Mesodermal cell (in vitro differentiated cells): ENCODE data around the gene BLTP3A. TPM values are rescaled to one million over a fixed set of nuclear protein-coding genes. Genes with fewer than 3 reads are reported as not detected.
"Not testable (repeated sequence)": the region's sequence is repeated elsewhere in the genome, so short reads cannot be mapped to it uniquely, and the experiment has no call there.

ENCODE experiments used
- H3K27ac ChIP-seq: 2 replicates; pipeline ENCODE4 v1.7.0; 2013; ENCODE audit warnings: mild to moderate bottlenecking, low read depth, low read length, moderate library complexity; ENCODE audit not compliant: severe bottlenecking
- H3K36me3 ChIP-seq: 2 replicates; pipeline ENCODE4 v1.7.1; 2013; ENCODE audit warnings: mild to moderate bottlenecking, low read length, moderate library complexity; ENCODE audit not compliant: control insufficient read depth, insufficient read depth
- H3K4me1 ChIP-seq: one replicate; pipeline ENCODE4 v1.7.1; 2013; ENCODE audit warnings: mild to moderate bottlenecking, low read length; ENCODE audit not compliant: insufficient read depth, control insufficient read depth, poor library complexity, severe bottlenecking
- H3K4me3 ChIP-seq: 2 replicates; pipeline ENCODE4 v1.7.0; 2013; ENCODE audit warnings: low read length, control low read depth, mild to moderate bottlenecking; ENCODE audit not compliant: insufficient read depth, poor library complexity, severe bottlenecking; ENCODE audit errors: extremely low read depth
- H3K9me3 ChIP-seq: 2 replicates; pipeline ENCODE4 v1.7.1; 2013; ENCODE audit warnings: mild to moderate bottlenecking, low read length, moderate library complexity; ENCODE audit not compliant: control insufficient read depth
- WGBS, 2 experiments: methylation state at CpG; one replicate each; pipeline ENCODE4 v1.1.5; 2013; ENCODE audit warnings: missing lambda C conversion rate in 2 of 2; ENCODE audit not compliant: insufficient coverage in 2 of 2; 5-methylcytosine and 5-hydroxymethylcytosine counted together
- polyA plus RNA-seq, 2 experiments: library from polyadenylated mRNA; stranded (reverse); fragments of 50-300 nt; gene quantifications; one replicate each; pipeline ENCODE4 v1.2.3, GENCODE V29; 2013

The BLTP3A gene, protein sequence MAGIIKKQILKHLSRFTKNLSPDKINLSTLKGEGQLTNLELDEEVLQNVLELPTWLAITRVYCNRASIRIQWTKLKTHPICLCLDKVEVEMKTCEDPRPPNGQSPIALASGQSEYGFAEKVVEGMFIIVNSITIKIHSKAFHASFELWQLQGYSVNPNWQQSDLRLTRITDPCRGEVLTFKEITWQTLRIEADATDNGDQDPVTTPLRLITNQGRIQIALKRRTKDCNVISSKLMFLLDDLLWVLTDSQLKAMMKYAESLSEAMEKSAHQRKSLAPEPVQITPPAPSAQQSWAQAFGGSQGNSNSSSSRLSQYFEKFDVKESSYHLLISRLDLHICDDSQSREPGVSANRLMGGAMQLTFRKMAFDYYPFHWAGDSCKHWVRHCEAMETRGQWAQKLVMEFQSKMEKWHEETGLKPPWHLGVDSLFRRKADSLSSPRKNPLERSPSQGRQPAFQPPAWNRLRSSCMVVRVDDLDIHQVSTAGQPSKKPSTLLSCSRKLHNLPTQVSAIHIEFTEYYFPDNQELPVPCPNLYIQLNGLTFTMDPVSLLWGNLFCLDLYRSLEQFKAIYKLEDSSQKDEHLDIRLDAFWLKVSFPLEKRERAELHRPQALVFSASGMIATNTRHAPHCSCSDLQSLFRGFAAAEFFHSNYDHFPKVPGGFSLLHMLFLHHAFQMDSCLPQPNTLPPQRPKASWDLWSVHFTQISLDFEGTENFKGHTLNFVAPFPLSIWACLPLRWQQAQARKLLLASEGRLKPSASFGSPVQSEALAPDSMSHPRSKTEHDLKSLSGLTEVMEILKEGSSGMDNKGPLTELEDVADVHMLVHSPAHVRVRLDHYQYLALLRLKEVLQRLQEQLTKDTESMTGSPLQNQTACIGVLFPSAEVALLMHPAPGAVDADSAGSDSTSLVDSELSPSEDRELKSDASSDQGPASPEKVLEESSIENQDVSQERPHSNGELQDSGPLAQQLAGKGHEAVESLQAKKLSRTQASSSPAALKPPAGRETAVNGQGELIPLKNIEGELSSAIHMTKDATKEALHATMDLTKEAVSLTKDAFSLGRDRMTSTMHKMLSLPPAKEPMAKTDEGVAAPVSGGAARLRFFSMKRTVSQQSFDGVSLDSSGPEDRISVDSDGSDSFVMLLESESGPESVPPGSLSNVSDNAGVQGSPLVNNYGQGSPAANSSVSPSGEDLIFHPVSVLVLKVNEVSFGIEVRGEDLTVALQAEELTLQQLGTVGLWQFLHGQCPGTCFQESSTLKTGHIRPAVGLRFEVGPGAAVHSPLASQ (N-terminal part only)
- polyA plus RNA-seq (2013, experiment 1 of 2): 12.4 TPM
- 11.5 TPM for polyA plus RNA-seq (2013, experiment 2 of 2)

DNA sequence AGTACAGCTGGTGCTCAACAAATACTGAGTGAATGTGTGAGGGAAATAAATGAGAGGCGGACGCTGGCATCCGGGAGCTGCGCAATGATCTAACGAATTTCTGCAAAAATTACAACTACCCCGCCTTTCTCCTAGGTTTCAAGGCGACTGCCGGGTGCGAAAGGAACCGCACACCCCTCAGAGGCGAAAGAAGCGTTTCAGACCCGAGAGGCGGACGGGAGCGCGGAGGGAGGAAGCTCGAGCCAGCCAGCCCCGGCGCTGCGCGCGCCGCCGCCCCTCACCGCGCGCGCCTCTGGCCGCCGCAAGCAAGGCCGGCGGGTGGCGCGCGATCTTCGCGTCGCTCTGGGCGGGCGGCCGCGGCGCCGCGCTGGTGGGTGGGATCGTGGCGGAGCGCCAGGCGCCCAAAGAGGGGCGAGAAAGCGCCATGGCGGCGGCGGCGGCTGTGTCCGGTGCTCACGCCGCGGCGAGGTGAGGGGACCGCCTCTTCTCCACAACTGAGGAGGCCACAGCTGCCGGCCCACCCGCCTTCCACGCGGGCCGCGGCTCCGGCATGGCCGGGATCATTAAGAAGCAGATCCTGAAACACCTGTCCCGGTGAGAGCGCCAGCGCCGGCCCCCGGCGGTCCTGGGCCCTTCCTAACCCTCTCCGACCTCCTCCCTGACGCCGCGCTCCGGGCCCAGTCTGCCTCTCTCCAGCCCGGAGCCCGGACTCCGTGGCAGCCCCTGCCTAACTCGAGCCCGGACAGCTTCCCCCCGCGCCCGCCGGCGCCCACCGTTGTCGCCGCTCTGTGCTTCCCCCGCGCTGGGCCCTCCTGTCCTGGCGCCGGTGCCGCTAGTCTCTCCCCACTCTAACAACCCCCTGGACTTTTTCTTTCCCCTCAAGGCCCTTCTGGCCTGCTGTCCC, at the start of gene BLTP3A:
TSS of gene BLTP3A (plus strand) at position 383 of the 904 bp plus-strand sequence. CDS start at position 551, 168 bp downstream.
- H3K27ac ChIP-seq: peak within 1 kb of the TSS; percentile 66
- H3K4me1 ChIP-seq: no peaks in the 10 kb centered on the region
- H3K36me3 ChIP-seq: peaks cover 3% of the 10 kb centered on the region
- 0% methylated on average over 42 to 86 of the region's 99 CpGs for WGBS, 2 experiments
- H3K4me3 ChIP-seq: peak within 1 kb of the TSS; percentile 65
- peaks cover 4% of the 10 kb centered on the region for H3K9me3 ChIP-seq

DNA sequence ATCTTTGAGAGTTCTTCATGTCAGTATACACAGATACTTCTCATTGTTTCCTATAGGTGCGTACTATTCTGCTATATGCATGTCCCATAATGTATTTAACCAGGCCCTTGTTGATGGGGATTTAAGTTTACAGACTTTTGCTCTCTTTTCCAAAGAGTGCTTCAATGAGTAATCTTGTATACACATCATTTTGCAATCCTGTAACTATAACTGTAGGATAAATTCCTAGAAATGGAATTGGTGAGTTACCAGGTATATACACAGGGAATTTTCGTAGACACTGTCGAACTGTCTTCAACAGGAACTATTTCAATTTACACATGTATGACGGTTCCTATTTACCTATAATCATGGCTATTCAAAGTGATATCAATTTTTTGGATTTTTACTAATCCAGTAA, 49.8 kb upstream of the BLTP3A start:
- no peak overlapping the region for H3K4me3 ChIP-seq
- no CpG with 5 or more reads among the region's 4 CpGs for WGBS, 2 experiments
- H3K4me1 ChIP-seq: no peaks in the 10 kb centered on the region

GRCh38 chr6:34743625-34744293, 48.1 kb upstream of the BLTP3A start:
- Histone ChIP-seq H3K4me3 (no peak overlapping the region), H3K36me3 (no peaks in the 10 kb centered on the region), H3K9me3 (no peaks in the 10 kb centered on the region), H3K4me1 (no peaks in the 10 kb centered on the region), H3K27ac (no peak overlapping the region)
- WGBS, 2 experiments: 93 to 97% methylated on average over 3 to 5 of the region's 7 CpGs

More for the DNA sequence above, 49.8 kb upstream of the BLTP3A start:
- Histone ChIP-seq H3K9me3 (no peaks in the 10 kb centered on the region), H3K27ac (no peak overlapping the region), H3K36me3 (no peaks in the 10 kb centered on the region)

GRCh38 chr6:34744294-34744647, 47.6 kb upstream of the BLTP3A start:
- not testable (repeated sequence) for H3K4me1 ChIP-seq, H3K9me3 ChIP-seq, H3K36me3 ChIP-seq, H3K27ac ChIP-seq, H3K4me3 ChIP-seq
- 87 to 92% methylated on average over 7 to 10 of the region's 10 CpGs for WGBS, 2 experiments

DNA sequence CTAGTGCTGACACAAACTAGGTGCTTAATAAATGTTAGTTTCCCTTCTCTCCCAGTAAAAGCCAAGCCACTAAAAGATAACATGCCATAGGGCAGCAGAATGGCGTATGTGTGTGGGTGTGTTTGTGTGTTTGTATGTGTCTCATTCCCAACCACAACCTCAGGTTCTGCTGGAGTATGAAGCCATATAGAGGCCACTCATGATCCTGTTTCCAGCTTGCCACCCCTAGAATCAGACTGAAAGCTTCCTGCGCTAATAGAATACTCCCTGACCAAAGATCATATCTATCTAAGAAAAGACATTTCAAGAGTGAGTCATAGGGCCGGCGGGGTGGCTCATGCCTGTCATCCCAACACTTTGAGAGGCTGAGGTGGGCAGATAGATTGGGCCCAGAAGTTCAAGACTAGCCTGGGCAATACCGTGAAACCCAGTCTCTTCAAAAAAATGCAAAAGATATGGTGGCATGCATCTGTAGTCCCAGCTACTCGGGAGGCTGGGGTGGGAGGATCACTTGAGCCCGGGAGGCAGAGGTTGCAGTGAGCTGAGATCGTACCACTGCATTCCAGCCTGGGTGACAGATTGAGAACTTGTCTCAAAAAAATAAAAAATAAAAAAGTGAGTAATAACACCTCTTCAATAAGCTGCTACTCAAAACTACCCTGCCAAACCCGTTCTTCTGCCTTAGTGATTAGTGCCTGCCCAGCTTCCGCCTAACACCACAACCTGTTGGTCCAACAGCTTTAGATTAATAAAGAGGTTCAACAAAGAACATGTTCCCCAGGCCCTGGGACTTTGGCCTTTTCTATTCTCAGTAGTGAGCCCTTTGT, 46.4 kb upstream of the BLTP3A start:
- Histone ChIP-seq H3K4me1 (no peaks in the 10 kb centered on the region), H3K36me3 (no peaks in the 10 kb centered on the region), H3K4me3 (no peak overlapping the region), H3K9me3 (no peaks in the 10 kb centered on the region), H3K27ac (no peak overlapping the region)
- 80 to 91% methylated on average over 5 to 6 of the region's 10 CpGs for WGBS, 2 experiments

DNA sequence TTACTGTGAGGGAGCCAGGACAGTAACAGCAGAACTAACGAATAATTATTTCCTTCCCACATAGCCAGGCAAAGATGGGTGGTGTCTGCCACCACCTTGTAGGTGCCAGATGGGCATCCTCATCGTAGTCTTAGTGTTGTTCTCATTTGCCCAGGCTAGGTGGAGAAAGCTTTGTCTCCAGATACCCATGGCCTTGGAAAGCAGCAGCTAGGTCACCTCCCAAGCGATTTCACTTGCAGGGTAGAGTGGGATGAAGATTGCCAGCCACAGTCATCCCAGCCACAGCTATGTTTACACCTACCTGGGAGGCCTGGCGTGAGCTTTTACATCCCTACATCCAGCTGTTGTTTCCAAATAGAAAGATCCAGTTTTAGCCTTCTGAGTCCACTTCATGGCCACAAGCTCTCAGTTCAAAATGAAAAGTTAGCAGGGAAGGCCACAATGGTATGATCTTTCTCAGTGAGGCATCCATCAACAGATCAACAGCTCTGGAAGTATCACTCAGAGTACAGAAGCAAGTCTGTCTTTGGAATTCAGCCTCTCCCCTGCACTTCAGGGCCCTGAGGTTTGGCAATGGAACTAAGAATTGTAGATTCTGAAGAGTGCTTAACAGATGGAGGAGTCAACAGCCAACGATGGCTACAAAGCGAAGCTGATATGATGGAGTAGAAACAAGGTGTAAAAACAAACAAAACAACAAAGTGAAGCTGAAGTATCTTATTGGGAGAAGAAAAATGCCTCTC, 45.6 kb upstream of the BLTP3A start:
- H3K36me3 ChIP-seq: no peaks in the 10 kb centered on the region
- no peak overlapping the region for H3K27ac ChIP-seq
- WGBS, 2 experiments: 88 to 100% methylated on average over 4 of the region's 6 CpGs
- H3K4me1 ChIP-seq: no peaks in the 10 kb centered on the region
- H3K4me3 ChIP-seq: no peak overlapping the region
- H3K9me3 ChIP-seq: no peaks in the 10 kb centered on the region

- no peaks in the 10 kb centered on the region for H3K36me3 ChIP-seq
- H3K4me1 ChIP-seq: no peaks in the 10 kb centered on the region
- no peak overlapping the region for H3K4me3 ChIP-seq
- no peak overlapping the region for H3K27ac ChIP-seq
- WGBS, 2 experiments: 77% methylated on average over 2 of the region's 2 CpGs; no CpG with 5 or more reads in 1 of the 2 experiments
- no peaks in the 10 kb centered on the region for H3K9me3 ChIP-seq
Observed at GRCh38 chr6:34748757-34749156, 43.1 kb upstream of the BLTP3A start.

- Histone ChIP-seq H3K36me3 (peaks cover 27% of the 10 kb centered on the region), H3K4me3 (peak overlapping the region; percentile 95)
- H3K27ac ChIP-seq, H3K9me3 ChIP-seq, H3K4me1 ChIP-seq: not testable (repeated sequence)
- 93 to 95% methylated on average over 12 to 15 of the region's 17 CpGs for WGBS, 2 experiments
Observed at GRCh38 chr6:34756513-34756856, 35.4 kb upstream of the BLTP3A start.
